ENCODE measurements around the gene BICC1.

- TF ChIP-seq CTCF (IDR thresholded peaks at IDR 0.05; ENCODE audit: poor library complexity) (no peak), EZH2 (IDR thresholded peaks at IDR 0.05; ENCODE audit: borderline replicate concordance) (no peak), EZH2phosphoT487 (IDR thresholded peaks at IDR 0.05; ENCODE audit: low read depth, severe bottlenecking, unreplicated experiment) (no peak)
Observed at GRCh38 chr10:58700591-58700990, 187.9 kb downstream of the BICC1 start.
